NT2/D1 (cell line): ENCODE measurements around the gene HOXB8.

Experiments used
- YY1 ChIP-seq: IDR thresholded peaks from 2 replicates; pipeline ENCODE4 v1.6.1; 2011; ENCODE audit not compliant: insufficient read length, insufficient read depth
- ZNF274 ChIP-seq: IDR thresholded peaks from 2 replicates; pipeline ENCODE4 v1.6.1; 2011; ENCODE audit warnings: mild to moderate bottlenecking, low read depth, low read length

DNA sequence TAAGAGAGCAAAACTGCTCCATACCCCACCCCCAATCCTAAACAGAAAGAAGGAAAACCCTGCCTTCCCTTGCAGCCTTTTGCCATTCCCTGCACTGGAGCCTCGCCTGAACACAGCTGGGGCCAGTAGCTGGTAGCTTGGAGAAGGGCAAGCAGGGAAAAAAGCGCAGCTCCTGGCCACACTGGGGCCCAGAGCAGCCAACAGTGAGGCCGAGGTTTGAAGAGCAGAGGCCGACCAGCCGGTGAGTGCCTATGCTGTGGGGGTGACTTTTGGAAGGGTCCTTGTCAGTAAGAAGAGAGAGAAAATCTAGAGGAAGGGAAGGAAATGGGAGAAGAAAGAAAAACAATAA lies 14.3 kb upstream of the HOXB8 start:
- TF ChIP-seq ZNF274 = no peak
- no peak for TF ChIP-seq YY1
